ENCODE results near the gene VPS37B. TPM values are rescaled to one million over a fixed set of nuclear protein-coding genes. Genes with fewer than 3 reads are reported as not detected.

The VPS37B gene
- total and polyA plus RNA-seq, 2 donors (not counting 1 experiment from before 2014, with no cell fraction given) = 66.7 to 88.1 TPM

- Histone ChIP-seq H3K27me3 (replicated peaks in 1 of 4; ENCODE audit: control extremely low read depth in 1 of 4, control insufficient read depth in 3 of 4, insufficient read depth in 4 of 4, low read length in 3 of 4) (no peaks in the 10 kb centered on the region), H2AFZ (ENCODE audit: insufficient read depth, low read depth, low read length, poor library complexity, severe bottlenecking) (no peak overlapping the region), H3K4me1 (ENCODE audit: control insufficient read depth in 2 of 2, insufficient read depth in 2 of 2, low read length in 2 of 2) (peaks cover 52 to 60% of the 10 kb centered on the region in 2 donors), H3K9ac (ENCODE audit: low read length) (no peak overlapping the region), H3K9me3 (ENCODE audit: control extremely low read depth in 1 of 3, control insufficient read depth in 2 of 3, insufficient read depth in 1 of 3, low read length in 2 of 3) (no peaks in the 10 kb centered on the region), H3K79me2 (ENCODE audit: control insufficient read depth, insufficient read depth, low read length) (no peaks in the 10 kb centered on the region), H3K27ac (ENCODE audit: low read length in 2 of 2) (no peak overlapping the region), H4K20me1 (ENCODE audit: control insufficient read depth, insufficient read depth, low read length, poor library complexity, severe bottlenecking) (no peaks in the 10 kb centered on the region), H3K4me3 (ENCODE audit: control extremely low read depth in 1 of 5, extremely low read depth in 1 of 5, insufficient read depth in 1 of 5, low read depth in 2 of 5, low read length in 4 of 5) (no peak overlapping the region), H3K4me2 (replicated peaks; ENCODE audit: low read depth, low read length, poor library complexity, severe bottlenecking) (no peak overlapping the region), H3K36me3 (replicated peaks in 1 of 2; ENCODE audit: control extremely low read depth in 1 of 2, control insufficient read depth in 1 of 2, extremely low read depth in 1 of 2, insufficient read depth in 2 of 2, low read length in 1 of 2) (no peaks in the 10 kb centered on the region)
- no peak for TF ChIP-seq EZH2 (IDR thresholded peaks at IDR 0.05; ENCODE audit: borderline replicate concordance, insufficient read depth, low read depth, low read length, poor library complexity, severe bottlenecking)
- TF ChIP-seq, protein P1, sequence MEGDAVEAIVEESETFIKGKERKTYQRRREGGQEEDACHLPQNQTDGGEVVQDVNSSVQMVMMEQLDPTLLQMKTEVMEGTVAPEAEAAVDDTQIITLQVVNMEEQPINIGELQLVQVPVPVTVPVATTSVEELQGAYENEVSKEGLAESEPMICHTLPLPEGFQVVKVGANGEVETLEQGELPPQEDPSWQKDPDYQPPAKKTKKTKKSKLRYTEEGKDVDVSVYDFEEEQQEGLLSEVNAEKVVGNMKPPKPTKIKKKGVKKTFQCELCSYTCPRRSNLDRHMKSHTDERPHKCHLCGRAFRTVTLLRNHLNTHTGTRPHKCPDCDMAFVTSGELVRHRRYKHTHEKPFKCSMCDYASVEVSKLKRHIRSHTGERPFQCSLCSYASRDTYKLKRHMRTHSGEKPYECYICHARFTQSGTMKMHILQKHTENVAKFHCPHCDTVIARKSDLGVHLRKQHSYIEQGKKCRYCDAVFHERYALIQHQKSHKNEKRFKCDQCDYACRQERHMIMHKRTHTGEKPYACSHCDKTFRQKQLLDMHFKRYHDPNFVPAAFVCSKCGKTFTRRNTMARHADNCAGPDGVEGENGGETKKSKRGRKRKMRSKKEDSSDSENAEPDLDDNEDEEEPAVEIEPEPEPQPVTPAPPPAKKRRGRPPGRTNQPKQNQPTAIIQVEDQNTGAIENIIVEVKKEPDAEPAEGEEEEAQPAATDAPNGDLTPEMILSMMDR (IDR thresholded peaks at IDR 0.05) = no peak
- H3K27me3 Mint-ChIP-seq = no peaks in the 10 kb centered on the region
- no peak overlapping the region for H3K4me3 Mint-ChIP-seq
- ATAC-seq (ENCODE audit: low read depth) (no peak), DNase-seq (no peak)
- CTCF ChIA-PET = interaction anchor here (0.7 to 0.8 kb wide), 2 partner anchors 24 to 1862 kb away, joined by 3 read pairs; no protein-coding TSS in a partner anchor
- H3K4me1 Mint-ChIP-seq = peaks cover 54% of the 10 kb centered on the region
- H3K9me3 Mint-ChIP-seq (ENCODE audit: insufficient read depth) = no peaks in the 10 kb centered on the region
- peak overlapping the region; percentile 73 for H3K27ac Mint-ChIP-seq
- intact Hi-C loops (cut with micrococcal nuclease) = no loop called here
- WGBS (ENCODE audit: insufficient coverage) = 92% methylated on average over 5 of the region's 10 CpGs
- POLR2A ChIA-PET = interaction anchor here (1.2 kb wide), 1 partner anchor 14 kb away, joined by 4 read pairs; no protein-coding TSS in a partner anchor
These were observed 76.6 kb downstream of the VPS37B start for GRCh38 chr12:122819209-122819785.

Other genes starting within 250 kb of the VPS37B start
- not detected in 2 replicates for gene HCAR2, start 192.8 kb downstream of the VPS37B start, total RNA-seq
- 0.35 and 0.82 TPM in 2 replicates for gene HCAR2, start 192.8 kb downstream of the VPS37B start, polyA plus RNA-seq
- gene HCAR3, start 179.3 kb downstream of the VPS37B start, total RNA-seq = 0.12 TPM in 1 of 2 replicates, not detected in the other
- gene HCAR3, start 179.3 kb downstream of the VPS37B start, polyA plus RNA-seq = 0.59 and 1.2 TPM in 2 replicates
- not detected in 2 replicates for gene HCAR1, start 165.3 kb downstream of the VPS37B start, total RNA-seq
- gene HCAR1, start 165.3 kb downstream of the VPS37B start, polyA plus RNA-seq = 0.06 and 0.09 TPM in 2 replicates
- 54.5 and 59.0 TPM in 2 replicates for gene DENR, start 143.3 kb downstream of the VPS37B start, total RNA-seq
- gene DENR, start 143.3 kb downstream of the VPS37B start, polyA plus RNA-seq = 14.0 and 22.6 TPM in 2 replicates
- gene CCDC62, start 121.6 kb downstream of the VPS37B start, total RNA-seq = 4.2 and 5.4 TPM in 2 replicates
- 1.5 and 2.1 TPM in 2 replicates for gene CCDC62, start 121.6 kb downstream of the VPS37B start, polyA plus RNA-seq
- 390 and 411 TPM in 2 replicates for gene HIP1R, start 60.7 kb downstream of the VPS37B start, total RNA-seq
- gene HIP1R, start 60.7 kb downstream of the VPS37B start, polyA plus RNA-seq = 289 and 411 TPM in 2 replicates
- gene ABCB9, start 70.3 kb upstream of the VPS37B start, total RNA-seq = 2.5 and 3.7 TPM in 2 replicates
- 2.1 TPM in 2 replicates for gene ABCB9, start 70.3 kb upstream of the VPS37B start, polyA plus RNA-seq
- gene OGFOD2, start 79.1 kb upstream of the VPS37B start, total RNA-seq = 25.9 and 26.7 TPM in 2 replicates
- 69.0 and 99.3 TPM in 2 replicates for gene OGFOD2, start 79.1 kb upstream of the VPS37B start, polyA plus RNA-seq
- 153 and 165 TPM in 2 replicates for gene ARL6IP4, start 84.6 kb upstream of the VPS37B start, total RNA-seq
- gene ARL6IP4, start 84.6 kb upstream of the VPS37B start, polyA plus RNA-seq = 274 TPM in 2 replicates

Measured in B cell (primary cell).